GM12874 (cell line): ENCODE results near the gene MKRN2.

Experiments
- CTCF ChIP-seq: IDR thresholded peaks from 2 replicates; pipeline ENCODE4 v1.5.1; 2011; ENCODE audit warnings: low read depth, mild to moderate bottlenecking, control low read depth, low read length, moderate library complexity; ENCODE audit not compliant: insufficient read depth

MKRN2 gene

DNA sequence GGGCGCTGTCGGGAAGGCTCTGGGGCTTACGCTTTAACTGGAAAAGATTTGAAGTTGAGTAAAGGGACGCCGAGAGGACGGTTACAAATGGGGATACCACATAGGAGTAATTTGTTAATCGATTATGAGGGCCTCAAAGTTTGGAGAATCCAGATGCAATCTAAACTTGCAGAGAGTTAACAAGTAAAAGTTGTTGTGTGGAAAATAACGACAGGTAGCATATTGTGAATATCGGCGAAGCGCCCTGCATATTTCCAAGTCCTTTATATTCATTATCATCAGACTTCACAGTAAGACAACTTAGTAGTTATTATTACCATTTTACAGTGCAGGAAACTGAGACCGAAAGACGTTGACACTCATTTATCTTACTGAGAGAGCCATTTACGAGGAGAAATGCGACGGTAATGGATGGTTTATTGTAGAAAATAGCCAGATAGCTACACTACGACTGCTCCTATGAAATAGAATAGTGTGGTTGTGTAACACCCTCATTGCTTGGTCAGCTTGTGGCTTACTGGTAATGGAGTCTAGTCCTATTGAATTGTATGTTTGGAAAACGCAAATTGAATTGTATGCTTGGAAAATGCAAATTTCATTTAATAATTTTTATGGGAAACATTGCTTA, 700 bp downstream of the MKRN2 start:
- no peak for TF ChIP-seq CTCF

DNA sequence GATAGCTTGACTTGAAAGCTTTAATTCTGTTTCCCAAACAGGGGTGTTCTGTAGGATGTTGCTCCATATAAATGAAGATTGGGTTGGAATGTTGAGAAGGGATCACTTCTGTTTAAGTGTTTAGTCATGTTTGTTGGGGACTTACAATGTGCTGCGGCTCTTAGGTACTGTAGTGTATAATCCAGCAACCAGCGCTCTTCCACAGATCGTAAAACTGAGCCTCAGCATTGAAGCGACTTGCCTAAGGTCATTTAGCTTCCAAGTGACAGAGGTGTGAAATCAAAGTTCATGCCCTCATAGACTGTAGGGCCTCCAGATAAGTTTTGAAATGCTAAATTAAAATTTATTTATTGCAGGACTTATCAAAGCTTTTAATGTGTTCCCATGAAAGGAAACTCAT, 1.8 kb downstream of the MKRN2 start:
- no peak for TF ChIP-seq CTCF

- no peak for TF ChIP-seq CTCF
Observed at GRCh38 chr3:12559520-12559919, 2.6 kb downstream of the MKRN2 start.

GRCh38 chr3:12560505-12561190, 3.8 kb downstream of the MKRN2 start:
- no peak for TF ChIP-seq CTCF

DNA sequence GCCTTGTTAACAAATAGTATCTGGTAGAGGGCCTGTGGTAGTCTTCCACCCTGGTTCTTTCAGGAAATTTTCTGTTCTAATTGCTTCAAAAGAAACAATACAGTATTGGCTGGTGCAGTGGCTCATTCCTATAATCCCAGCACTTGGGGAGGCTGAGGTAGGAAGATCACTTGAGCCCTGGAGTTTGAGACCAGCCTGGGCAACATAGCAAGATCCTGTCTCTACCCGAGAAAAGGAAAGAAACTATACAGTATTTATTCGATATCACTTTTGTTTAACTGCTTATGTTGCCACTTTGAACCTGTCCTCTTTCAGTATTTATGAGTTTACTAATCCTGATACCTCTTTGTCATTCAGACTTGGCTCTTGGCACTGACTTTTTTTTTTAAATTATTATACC, 4.5 kb downstream of the MKRN2 start:
- no peak for TF ChIP-seq CTCF

DNA sequence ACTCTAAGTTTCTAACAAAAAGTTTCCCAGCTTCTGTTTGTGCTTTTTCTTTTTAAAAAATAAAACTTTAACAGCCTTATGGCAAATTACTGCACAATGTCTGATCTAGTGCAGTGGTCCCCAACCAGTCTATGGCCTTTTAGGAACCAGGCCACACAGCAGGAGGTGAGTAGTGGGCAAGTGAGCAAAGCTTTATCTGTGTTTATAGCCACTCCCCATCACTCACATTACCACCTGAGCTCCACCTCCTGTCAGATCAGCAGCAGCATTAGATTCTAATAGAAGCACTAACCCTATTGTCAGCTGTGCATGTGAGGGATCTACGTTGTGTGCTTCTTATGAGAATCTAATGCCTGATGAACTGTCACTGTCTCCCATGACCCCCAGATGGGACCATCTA, 5.6 kb downstream of the MKRN2 start:
- TF ChIP-seq CTCF: no peak

GRCh38 chr3:12566976-12567375, 10.1 kb downstream of the MKRN2 start:
- no peak for TF ChIP-seq CTCF
